ENCODE results near the gene PYGO1.

GRCh38 chr15:55535436-55535835, 52.7 kb downstream of the PYGO1 start:
- TF ChIP-seq CTCF (IDR thresholded peaks at IDR 0.05; ENCODE audit: low read depth, low read length, missing input control) (no peak), YY1 (IDR thresholded peaks at IDR 0.05) (no peak), ZBTB33 (IDR thresholded peaks at IDR 0.05) (no peak)
